LoVo (cell line): ENCODE data around the gene FAM78B.
A peak's percentile ranks its signal among the peaks of the same experiment; 100 is the strongest.

Experiments used
- DNase-seq: peaks from one replicate; pipeline ENCODE4 v3.0.0-alpha.2; 2016; ENCODE audit warnings: low spot score

Gene FAM78B

DNA sequence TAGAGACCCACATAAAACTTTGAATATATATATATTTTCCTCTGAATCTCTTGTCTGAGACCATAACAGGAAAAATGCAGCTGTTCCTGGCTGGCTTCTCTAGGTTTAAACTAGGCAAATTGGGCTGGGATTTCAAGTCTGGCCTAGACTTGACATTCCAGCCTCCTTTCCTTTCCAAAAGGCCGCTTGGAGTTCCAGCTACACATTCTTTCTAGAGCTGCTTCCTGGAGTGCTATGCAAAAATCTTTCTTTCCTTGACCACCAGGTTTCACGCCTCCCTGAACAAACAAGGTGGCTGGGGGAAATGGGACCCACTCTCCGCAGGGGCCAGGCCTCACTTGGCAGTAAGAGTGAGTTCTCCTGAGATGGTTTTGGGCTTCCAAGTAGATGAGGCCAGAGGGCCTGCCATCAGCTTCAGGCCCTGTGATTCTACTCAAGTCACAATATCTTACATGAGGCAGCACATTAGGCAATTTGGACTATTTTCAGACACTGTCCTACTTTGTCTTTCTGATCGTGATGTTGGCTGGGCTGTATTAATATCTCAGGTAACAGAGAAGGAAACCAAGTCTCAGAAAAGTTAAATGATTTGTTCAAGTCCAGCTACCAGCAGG is 102.4 kb downstream of the FAM78B start:
- DNase-seq, result no peak

GRCh38 chr1:166063701-166064100 is 103.1 kb downstream of the FAM78B start:
- DNase-seq, result no peak

DNA sequence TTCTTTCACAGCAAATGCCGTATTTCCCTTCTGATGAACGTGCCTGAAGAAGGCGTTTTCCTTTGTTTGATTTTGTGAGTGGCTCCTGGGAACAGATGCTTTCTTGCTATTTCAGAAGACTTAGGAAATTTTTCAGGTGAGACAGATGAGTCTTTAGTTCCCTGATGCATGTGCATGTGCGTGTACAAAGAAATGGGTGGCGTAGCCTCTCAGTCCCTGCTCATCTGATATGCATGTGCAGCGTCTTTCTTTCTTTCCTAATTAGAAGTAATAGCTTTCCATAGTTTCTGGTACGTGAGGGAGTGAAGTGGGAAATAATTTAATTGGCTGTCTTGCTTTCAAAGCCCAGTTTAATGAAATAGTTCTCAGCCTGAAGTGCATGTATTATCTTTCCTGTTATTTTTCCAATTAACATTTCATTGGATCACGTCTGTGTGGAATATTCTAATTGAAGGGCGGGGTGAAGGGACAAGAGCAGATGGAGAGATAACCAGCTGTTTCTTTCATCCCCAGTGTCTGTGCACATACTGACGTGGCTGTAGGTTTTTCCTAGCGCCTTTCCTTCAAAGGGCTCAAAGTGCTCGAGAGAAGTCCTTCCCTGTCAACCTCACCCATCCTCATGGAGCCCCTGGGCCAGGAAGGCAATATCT is 104.3 kb downstream of the FAM78B start:
- DNase-seq, result no peak

DNA sequence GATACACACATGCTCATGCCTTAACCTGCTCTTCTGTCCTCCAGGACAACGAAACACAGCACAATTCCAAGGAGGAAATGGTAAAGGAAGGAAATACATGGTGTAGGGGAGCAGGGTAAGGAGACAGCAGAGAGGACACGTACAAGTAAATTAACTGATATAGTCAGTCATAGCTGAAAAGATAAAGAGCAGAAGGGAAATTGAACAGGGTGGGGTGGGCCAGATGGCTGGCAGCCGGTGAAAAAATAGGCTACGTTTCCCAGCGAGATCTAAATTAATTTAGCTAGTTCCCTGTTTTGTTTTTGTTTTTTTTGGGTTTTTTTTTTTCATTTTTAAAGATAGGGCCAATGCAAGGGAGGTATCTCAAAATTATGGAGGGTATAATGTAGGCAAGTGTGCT is 109.2 kb downstream of the FAM78B start:
- no peak for DNase-seq

DNA sequence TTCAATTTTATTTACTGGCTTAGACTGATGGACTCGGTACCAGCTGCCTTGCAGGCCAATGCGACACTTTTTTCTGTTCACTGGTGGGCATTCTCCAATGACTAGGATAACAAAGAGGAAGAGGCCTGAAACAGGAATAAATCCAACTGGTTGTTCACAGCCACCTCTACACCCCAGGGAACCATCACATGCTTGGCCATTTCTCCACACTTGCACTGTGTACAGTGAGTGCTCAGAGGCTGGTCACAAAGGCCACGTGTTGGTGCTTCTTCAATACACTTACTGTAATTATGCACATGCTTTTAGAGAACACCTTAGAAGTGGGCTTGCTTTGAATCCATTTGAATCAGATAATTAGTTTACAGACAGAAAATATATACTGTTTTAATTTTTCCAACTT is 113.4 kb downstream of the FAM78B start:
- no peak for DNase-seq

DNA sequence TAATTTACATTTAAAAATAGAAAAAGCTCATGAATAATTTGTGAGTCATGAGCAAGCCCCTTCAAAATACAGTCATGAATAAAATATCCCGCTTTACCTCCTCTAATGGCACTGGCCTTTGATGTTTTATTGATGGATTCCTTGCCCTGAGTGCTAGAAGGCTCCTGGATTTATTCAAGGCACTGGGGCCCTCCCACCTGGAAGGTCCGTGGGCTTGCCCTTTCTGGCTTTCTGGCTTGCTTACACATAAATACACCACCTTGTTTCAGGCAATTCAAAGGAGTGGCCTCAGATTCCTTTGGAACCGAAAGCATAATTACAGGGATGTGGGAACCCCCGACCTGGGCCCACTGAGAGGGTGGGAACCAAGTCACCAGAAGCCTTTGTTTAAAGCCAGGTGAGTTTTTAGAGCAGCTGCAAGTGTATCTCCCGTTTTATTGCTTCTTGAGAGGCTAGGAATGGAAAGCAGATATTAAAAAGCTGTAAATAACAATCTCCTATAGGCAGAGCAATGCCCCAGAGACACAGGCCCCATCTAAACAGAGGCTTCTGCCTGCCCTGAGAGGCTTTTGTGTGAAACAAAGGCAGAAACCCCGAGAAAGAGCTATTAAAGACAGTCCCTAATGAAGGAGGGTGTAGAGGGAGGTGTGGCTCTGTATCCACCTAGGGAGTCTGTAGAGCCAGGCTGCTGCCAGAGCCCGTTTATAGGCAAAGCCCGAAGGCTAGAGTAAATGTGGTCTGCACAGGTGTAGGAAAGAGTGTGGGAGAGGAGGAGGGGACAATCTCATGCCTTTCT is 126.4 kb downstream of the FAM78B start:
- DNase-seq, result peak; percentile 30

DNA sequence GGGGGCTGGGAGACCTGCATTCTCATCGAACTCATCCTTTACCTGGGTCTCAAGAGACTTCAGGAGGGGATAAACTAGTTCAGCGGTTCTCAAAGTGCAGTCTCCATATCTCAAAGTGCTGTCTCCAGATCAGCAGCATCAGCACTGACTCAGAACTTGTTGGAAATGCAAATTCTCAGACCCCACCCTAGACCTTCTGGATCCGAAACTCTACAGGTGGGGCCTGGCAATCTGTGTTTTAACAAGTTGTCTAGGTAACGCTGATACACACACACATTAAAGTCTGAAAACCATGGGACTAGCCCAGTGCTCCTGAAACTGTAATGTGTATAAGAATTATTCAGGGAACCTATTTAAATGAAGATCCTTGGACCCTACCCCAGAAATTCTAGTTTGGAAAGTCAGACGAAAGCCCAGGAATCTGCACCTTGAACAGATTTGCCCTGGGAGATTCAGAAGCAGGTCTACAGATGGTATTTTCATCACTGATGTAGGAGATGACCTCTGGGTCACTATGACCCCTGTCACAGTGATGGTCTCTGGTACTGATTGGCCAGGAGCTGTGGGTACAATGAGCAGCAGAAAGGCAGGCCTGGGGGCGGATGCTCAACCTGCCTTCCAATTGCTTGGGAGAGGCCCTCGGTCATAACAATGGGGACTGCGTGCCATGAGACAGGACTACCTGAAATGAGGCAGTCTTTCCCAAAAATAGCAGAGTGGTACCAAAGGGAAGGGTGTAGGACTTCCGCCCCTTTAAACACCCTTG is 127.2 kb downstream of the FAM78B start:
- DNase-seq, result no peak

DNA sequence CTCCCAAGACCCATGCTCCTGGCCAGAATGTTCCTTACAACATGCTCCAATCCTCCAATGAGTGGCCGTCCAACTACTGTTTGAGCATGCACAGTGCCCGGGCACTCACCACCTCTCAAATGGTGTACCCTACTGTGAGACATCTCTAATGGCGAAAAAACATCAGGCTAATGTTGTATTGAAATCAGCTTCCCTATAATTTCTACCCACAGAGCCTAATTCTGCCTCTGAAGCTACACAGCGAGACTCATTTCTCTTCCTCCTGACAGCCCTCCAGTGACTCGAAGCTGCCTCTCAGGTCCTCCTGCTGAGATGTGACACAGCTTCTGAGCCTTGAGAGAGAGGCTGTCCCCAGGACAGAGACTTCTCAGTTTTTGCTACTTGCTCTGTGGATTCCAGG is 130.7 kb downstream of the FAM78B start:
- no peak for DNase-seq

- peak; percentile 30 for DNase-seq
These were observed 134.0 kb downstream of the FAM78B start for GRCh38 chr1:166032572-166033371.

DNA sequence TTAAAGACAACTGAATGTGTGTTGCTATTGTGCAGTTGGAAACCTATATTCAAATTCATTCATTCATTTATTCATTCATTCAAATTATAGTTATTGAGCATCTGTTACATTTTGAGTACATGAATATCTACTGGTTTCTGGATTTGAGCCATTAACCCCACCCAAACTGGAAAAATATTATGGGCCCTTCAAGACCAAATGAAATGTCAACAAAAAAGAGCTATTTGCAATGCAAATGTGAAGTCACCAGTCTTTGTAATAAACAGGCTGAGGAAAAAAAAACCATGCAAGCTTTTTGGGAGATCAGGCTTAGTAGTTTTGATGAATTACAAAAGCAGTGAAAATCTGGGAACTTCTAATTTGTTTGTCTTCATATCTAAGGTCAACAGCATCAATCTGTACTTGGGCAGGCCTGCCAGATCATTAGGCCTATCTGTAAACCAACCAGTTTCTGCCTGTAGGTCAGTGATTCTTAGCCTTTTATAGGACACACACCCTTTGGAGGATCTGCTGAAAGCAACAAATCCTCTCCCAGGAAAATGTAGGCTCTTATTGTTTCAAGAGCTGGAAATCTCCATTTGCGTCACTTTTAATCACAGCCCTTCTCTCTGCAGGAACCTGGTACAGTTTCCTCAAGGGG is 134.7 kb downstream of the FAM78B start:
- no peak for DNase-seq

GRCh38 chr1:166029196-166029945 is 137.4 kb downstream of the FAM78B start:
- no peak for DNase-seq

DNA sequence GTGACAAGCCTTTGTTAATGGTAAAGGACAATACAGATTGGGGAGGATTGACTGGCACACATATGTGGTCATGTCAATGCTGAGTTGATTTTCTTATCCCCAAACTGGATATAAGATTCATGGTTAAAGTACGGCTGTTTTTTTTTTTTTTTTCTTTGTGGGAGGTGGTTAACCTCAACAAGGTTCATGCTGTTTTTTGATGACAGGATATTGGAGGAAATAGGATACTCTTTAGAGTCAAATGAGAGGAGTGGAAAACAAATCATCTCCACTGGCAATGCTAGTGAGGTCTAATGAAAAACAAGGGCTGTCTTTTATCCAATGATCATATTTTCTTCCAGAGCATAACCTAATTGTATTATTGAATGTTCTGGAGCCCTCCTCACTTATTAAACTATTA is 140.2 kb downstream of the FAM78B start:
- no peak for DNase-seq

DNA sequence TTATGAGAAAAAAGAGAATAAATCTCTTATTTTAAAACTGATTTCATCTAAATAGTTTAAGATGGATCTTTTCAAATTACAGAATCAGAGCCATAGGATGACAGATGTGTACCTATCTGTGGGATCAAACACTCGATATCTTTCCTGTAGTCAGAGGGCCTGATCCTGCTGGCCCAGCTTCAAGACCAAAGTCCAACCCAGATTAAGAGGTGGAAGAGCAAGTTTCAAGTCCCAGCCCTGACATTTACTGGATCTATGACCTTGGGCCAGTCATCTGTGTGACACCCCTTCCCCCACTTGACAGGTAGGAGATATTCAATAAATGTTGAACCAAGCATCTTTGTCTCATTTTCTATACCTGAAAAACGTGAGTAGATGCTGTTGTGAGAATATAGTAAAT is 140.7 kb downstream of the FAM78B start:
- no peak for DNase-seq

DNA sequence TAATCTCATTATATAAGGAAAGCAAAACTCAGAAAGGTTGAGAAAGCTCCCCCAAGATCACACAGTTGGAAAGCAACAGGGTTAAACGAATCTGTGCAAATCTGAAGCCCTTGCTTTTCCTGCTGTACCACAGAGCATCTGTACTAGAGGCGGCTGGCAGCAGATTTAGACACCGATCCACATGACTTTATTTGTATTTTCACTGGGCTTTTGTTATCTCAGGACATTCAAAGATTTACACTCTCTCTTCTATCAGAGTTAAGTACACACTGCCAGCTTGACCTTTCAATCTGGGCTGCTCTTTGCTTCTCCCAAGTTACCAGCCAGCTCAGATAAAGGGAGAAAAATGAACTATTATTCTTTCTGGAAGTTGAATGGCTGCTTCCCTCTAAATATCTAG is 146.6 kb downstream of the FAM78B start:
- no peak for DNase-seq
